ENCODE results near the gene EBPL. TPM values are rescaled to one million over a fixed set of nuclear protein-coding genes. Genes with fewer than 3 reads are reported as not detected.

EBPL gene
- total RNA-seq = 10 to 100 TPM; 66.6 to 89.4 (median 83.2) TPM

- Histone ChIP-seq H3K27ac (peak within 1 kb of the TSS; percentile 63 to 88 (median 76)), H3K36me3 (peaks cover 0 to 24% (median 0%) of the 10 kb centered on the region in 3 donors), H3K4me3 (peak within 1 kb of the TSS; percentile 52 to 84 (median 67)), H3K27me3 (no peaks in the 10 kb centered on the region), H3K9me3 (no peaks in the 10 kb centered on the region), H3K4me1 (peaks cover 0 to 13% (median 0%) of the 10 kb centered on the region in 4 donors)
- TF ChIP-seq POLR2A (IDR thresholded peaks at IDR 0.05) = peak in 1 of 2 donors; percentile 67
- peak in 1 of 2 donors; percentile 91 for TF ChIP-seq EP300 (IDR thresholded peaks at IDR 0.05)
- no peak for TF ChIP-seq CTCF (IDR thresholded peaks at IDR 0.05)
- WGBS, 2 donors = 1 to 3% methylated on average over 29 to 65 of the region's 67 CpGs
- peak; percentile 87 to 94 for DNase-seq (ENCODE audit: low spot score in 2 of 2)
These were observed at the start of gene EBPL for GRCh38 chr13:49690995-49691784. TSS of gene EBPL (minus strand) at chr13:49691486. CDS start at chr13:49691424, 62 bp downstream.

- Histone ChIP-seq H3K27ac (no peak overlapping the region), H3K36me3 (peaks cover 0 to 37% (median 0%) of the 10 kb centered on the region in 3 donors), H3K4me1 (no peaks in the 10 kb centered on the region), H3K27me3 (no peaks in the 10 kb centered on the region), H3K9me3 (no peaks in the 10 kb centered on the region), H3K4me3 (no peak overlapping the region)
- TF ChIP-seq POLR2A (IDR thresholded peaks at IDR 0.05) (no peak), EP300 (IDR thresholded peaks at IDR 0.05) (no peak), CTCF (IDR thresholded peaks at IDR 0.05) (no peak)
- 89 to 90% methylated on average over 2 of the region's 2 CpGs for WGBS, 2 donors
- DNase-seq (ENCODE audit: low spot score in 2 of 2) = no peak
These were observed 49.6 kb upstream of the EBPL start for GRCh38 chr13:49740870-49741269.

GRCh38 chr13:49739498-49740187 lies 48.4 kb upstream of the EBPL start:
- WGBS, 2 donors = 90 to 92% methylated on average over 5 of the region's 5 CpGs
- DNase-seq (ENCODE audit: low spot score in 2 of 2) = no peak
- TF ChIP-seq EP300 (IDR thresholded peaks at IDR 0.05) = no peak
- TF ChIP-seq CTCF (IDR thresholded peaks at IDR 0.05) = no peak
- no peak for TF ChIP-seq POLR2A (IDR thresholded peaks at IDR 0.05)

GRCh38 chr13:49733181-49733951 lies 42.1 kb upstream of the EBPL start:
- no peaks in the 10 kb centered on the region for H3K27me3 ChIP-seq
- peaks cover 0 to 4% (median 0%) of the 10 kb centered on the region in 4 donors for H3K4me1 ChIP-seq
- TF ChIP-seq CTCF (IDR thresholded peaks at IDR 0.05) = no peak
- TF ChIP-seq EP300 (IDR thresholded peaks at IDR 0.05) = no peak
- no peak for TF ChIP-seq POLR2A (IDR thresholded peaks at IDR 0.05)
- H3K27ac ChIP-seq = no peak overlapping the region
- WGBS, 2 donors = 90 to 93% methylated on average over 12 of the region's 12 CpGs
- no peaks in the 10 kb centered on the region for H3K9me3 ChIP-seq
- peaks cover 0 to 30% (median 0%) of the 10 kb centered on the region in 3 donors for H3K36me3 ChIP-seq
- H3K4me3 ChIP-seq = no peak overlapping the region
- no peak for DNase-seq (ENCODE audit: low spot score in 2 of 2)

More at GRCh38 chr13:49739498-49740187, 48.4 kb upstream of the EBPL start:
- H3K9me3 ChIP-seq = no peaks in the 10 kb centered on the region
- H3K27ac ChIP-seq = no peak overlapping the region
- no peaks in the 10 kb centered on the region for H3K4me1 ChIP-seq
- H3K36me3 ChIP-seq = peaks cover 0 to 32% (median 0%) of the 10 kb centered on the region in 3 donors
- no peaks in the 10 kb centered on the region for H3K27me3 ChIP-seq
- no peak overlapping the region for H3K4me3 ChIP-seq
